HepG2 (cell line): ENCODE data around the gene NRBF2. TPM values are rescaled to one million over a fixed set of nuclear protein-coding genes. Genes with fewer than 3 reads are reported as not detected.

ENCODE experiments used
- ATAC-seq: fragments of 200-7000 bp; cut with Tn5 transposase; 3 replicates; pipeline ENCODE4 v1.9.1; 2020; ENCODE audit warnings: mild to moderate bottlenecking, moderate library complexity
- BruUV-seq: library from RNA; stranded (reverse); fragments of 400-500 nt; replicated peaks from 2 replicates; lab custom pipeline; 2021; lab: Mats Ljungman, UMichigan
- CTCF ChIA-PET: fragments of 300-600 bp; formaldehyde crosslinking; extraction: SDS; loops from one replicate; lab custom pipeline; 2021; ENCODE audit warnings: low total read pairs, inconsistent platforms, low intra/inter-chr PET ratio; lab: Yijun Ruan, JAX
- POLR2A ChIA-PET: fragments of 350-600 bp; sonication (Branson Sonifier 250); formaldehyde crosslinking; loops from one replicate; lab custom pipeline; 2020; ENCODE audit warnings: antibody characterized with exemption, inconsistent platforms; lab: Yijun Ruan, JAX
- DNase-seq: peaks from one replicate; pipeline ENCODE4 v3.0.0-alpha.2; 2015; ENCODE audit warnings: low spot score
- FAIRE-seq: peaks from 3 replicates; lab custom pipeline; 2011; peaks lifted over from hg19 to GRCh38; lab: Jason Lieb, UNC
- H2AFZ ChIP-seq: one replicate; pipeline ENCODE4 v1.6.1; 2011; ENCODE audit warnings: low read length, inconsistent platforms
- H3K27ac ChIP-seq: fragments of 300-600 bp; 3 replicates; pipeline ENCODE4 v1.8.0; 2011; ENCODE audit warnings: mixed run types, mild to moderate bottlenecking, mixed read lengths, low read length, inconsistent platforms; ENCODE audit not compliant: insufficient read depth; ENCODE audit errors: extremely low read length
- H3K27me3 ChIP-seq, 2 experiments: fragments of 200-600 bp in 1 of 2; 2 replicates in 1 of 2; 3 replicates in 1 of 2; pipeline versions ENCODE4 v1.6.0 to v1.8.0; 2011; ENCODE audit warnings: low read length in 2 of 2, mild to moderate bottlenecking in 2 of 2, moderate library complexity in 2 of 2, inconsistent platforms in 1 of 2; ENCODE audit not compliant: insufficient read depth in 2 of 2, control insufficient read depth in 1 of 2
- H3K36me3 ChIP-seq, 2 experiments: fragments of 200-600 bp in 1 of 2; replicated peaks in 1 of 2; 2 replicates in 1 of 2; 3 replicates in 1 of 2; pipeline versions ENCODE4 v1.5.1 to v1.8.0; 2011; ENCODE audit warnings: low read length in 2 of 2, inconsistent platforms in 1 of 2; ENCODE audit not compliant: insufficient read depth in 2 of 2, control insufficient read depth in 1 of 2
- H3K4me1 ChIP-seq: 2 replicates; pipeline ENCODE4 v1.5.1; 2012; ENCODE audit warnings: low read length, inconsistent platforms; ENCODE audit not compliant: insufficient read depth
- H3K4me2 ChIP-seq: 2 replicates; pipeline ENCODE4 v1.6.0; 2011; ENCODE audit warnings: low read depth, low read length, inconsistent platforms
- H3K4me3 ChIP-seq, 3 experiments: fragments of 200-600 bp in 1 of 3; sonication (generic), shearing (Covaris generic) in 1 of 3; replicated peaks in 1 of 3; 2 replicates each; pipeline ENCODE4 v1.5.1; 2011 to 2016; ENCODE audit warnings: low read length in 3 of 3, inconsistent platforms in 2 of 3, low read depth in 2 of 3, mild to moderate bottlenecking in 2 of 3, control low read depth in 1 of 3, mixed read lengths in 1 of 3; ENCODE audit not compliant: insufficient read depth in 1 of 3
- H3K79me2 ChIP-seq: one replicate; pipeline ENCODE4 v1.6.1; 2011; ENCODE audit warnings: low read length, inconsistent platforms; ENCODE audit not compliant: insufficient read depth
- H3K9ac ChIP-seq: 2 replicates; pipeline ENCODE4 v1.6.0; 2011; ENCODE audit warnings: mild to moderate bottlenecking, low read depth, low read length, inconsistent platforms; ENCODE audit not compliant: insufficient read depth
- H3K9me3 ChIP-seq: 2 replicates; pipeline ENCODE4 v1.5.1; 2012; ENCODE audit warnings: mild to moderate bottlenecking, low read length
- H4K20me1 ChIP-seq: 2 replicates; pipeline ENCODE4 v1.6.0; 2011; ENCODE audit warnings: inconsistent platforms, mild to moderate bottlenecking, low read length, moderate library complexity; ENCODE audit not compliant: insufficient read depth
- ARNT ChIP-seq: fragments of 450-650 bp; IDR thresholded peaks from 2 replicates; pipeline ENCODE4 v1.6.1; 2017
- ARNTL ChIP-seq: sonication (generic); formaldehyde crosslinking; IDR thresholded peaks from 2 replicates; pipeline ENCODE4 v1.4.0; 2020; ENCODE audit warnings: mild to moderate bottlenecking, missing genetic modification reagents
- GATA4 ChIP-seq: sonication (generic); IDR thresholded peaks from 2 replicates; pipeline ENCODE4 v1.6.1; 2016; ENCODE audit warnings: antibody characterized with exemption, low read depth, borderline replicate concordance
- GATAD1 ChIP-seq: IDR thresholded peaks from 2 replicates; pipeline ENCODE4 v1.6.1; 2016; ENCODE audit warnings: missing genetic modification reagents, missing compliant biosample characterization
- HNRNPK ChIP-seq: fragments of 200-400 bp; formaldehyde crosslinking; IDR thresholded peaks from 2 replicates; pipeline ENCODE4 v1.6.1; 2018; ENCODE audit warnings: low read length, low read depth, moderate library complexity, mild to moderate bottlenecking; ENCODE audit not compliant: poor library complexity, severe bottlenecking
- NFYC ChIP-seq: IDR thresholded peaks from 2 replicates; pipeline ENCODE4 v1.6.1; 2016; ENCODE audit warnings: missing genetic modification reagents, missing compliant biosample characterization
- NPAS2 ChIP-seq: sonication (generic); formaldehyde crosslinking; IDR thresholded peaks from 2 replicates; pipeline ENCODE4 v1.8.0; 2022; ENCODE audit warnings: mild to moderate bottlenecking, missing genetic modification reagents, borderline replicate concordance
- RBM22 ChIP-seq: fragments of 200-400 bp; formaldehyde crosslinking; optimal IDR thresholded peaks from 2 replicates; pipeline ENCODE3; 2017; ENCODE audit warnings: mild to moderate bottlenecking, low read length, moderate library complexity
- SMARCC2 ChIP-seq: fragments of 450-650 bp; IDR thresholded peaks from 2 replicates; pipeline ENCODE4 v1.6.1; 2017; ENCODE audit warnings: antibody characterized with exemption, mild to moderate bottlenecking
- THYN1 ChIP-seq: sonication (generic); formaldehyde crosslinking; IDR thresholded peaks from 2 replicates; pipeline ENCODE4 v1.8.1; 2023; ENCODE audit warnings: low read depth, mild to moderate bottlenecking, moderate library complexity, missing genetic modification reagents, borderline replicate concordance
- ZNF24 ChIP-seq: fragments of 450-650 bp; IDR thresholded peaks from 2 replicates; pipeline ENCODE4 v1.6.1; 2017; ENCODE audit warnings: antibody characterized with exemption, mild to moderate bottlenecking
- ZNF251 ChIP-seq: sonication (generic); formaldehyde crosslinking; IDR thresholded peaks from 2 replicates; pipeline ENCODE4 v1.9.0; 2021; ENCODE audit warnings: mild to moderate bottlenecking, missing genetic modification reagents
- ZNF598 ChIP-seq: sonication (generic); formaldehyde crosslinking; IDR thresholded peaks from 2 replicates; pipeline ENCODE4 v1.5.1; 2020; ENCODE audit warnings: mild to moderate bottlenecking, missing genetic modification reagents, borderline replicate concordance
- ZNF766 ChIP-seq: sonication (generic); formaldehyde crosslinking; IDR thresholded peaks from 2 replicates; pipeline ENCODE4 v1.5.0; 2020; ENCODE audit warnings: missing genetic modification reagents, borderline replicate concordance
- WGBS: methylation state at CpG from one replicate; pipeline ENCODE4 v1.1.6; 2017; ENCODE audit warnings: low lambda C conversion rate; 5-methylcytosine and 5-hydroxymethylcytosine counted together
- in situ Hi-C: cut with HindIII; loops from 2 replicates; pipeline ENCODE4 v1.10.0; 2017; ENCODE audit warnings: low pct_unique_long_range_greater_than_20kb; ENCODE audit not compliant: extremely low pct_ligation_motif_present
- intact Hi-C: fragments of 100-400 bp; cut with micrococcal nuclease; formaldehyde crosslinking; loops from one replicate; pipeline ENCODE4 v1.10.0; 2022; ENCODE audit not compliant: unreplicated experiment
- polyA plus RNA-seq, 8 experiments: library from polyadenylated mRNA; depleted of rRNA in 3 of 8; stranded (reverse) in 7 of 8; unstranded in 1 of 8; fragments of >200 nt; fragmentation: Illumina TruSeq in 4 of 8; extraction: Trizol in 4 of 8; gene quantifications; 2 replicates each; pipeline versions ENCODE4 v1.2.1 to v1.2.3, GENCODE V29; 2011 to 2016; ENCODE audit warnings: low read depth in 4 of 8, missing spikeins in 1 of 8, mixed read lengths in 1 of 8; ENCODE audit not compliant: insufficient read depth in 1 of 8
- total RNA-seq, 5 experiments: library from RNA; depleted of rRNA; stranded (reverse); fragments of >200 nt; fragmentation: Illumina TruSeq; extraction: Trizol; gene quantifications; 2 replicates each; pipeline ENCODE4 v1.2.3, GENCODE V29; 2016; ENCODE audit warnings: low read depth in 1 of 5
- TF ChIP-seq, protein P1 (sequence below): sonication (generic); formaldehyde crosslinking; IDR thresholded peaks from 2 replicates; pipeline ENCODE4 v1.4.0; 2020; ENCODE audit warnings: missing genetic modification reagents; ENCODE audit errors: not compliant biosample characterization
- TF ChIP-seq, protein P2 (sequence below): sonication (generic); formaldehyde crosslinking; conservative IDR thresholded peaks from 2 replicates; pipeline ENCODE4 v1.5.0; 2020; ENCODE audit warnings: missing genetic modification reagents

NRBF2 gene
- total and polyA plus RNA-seq, 2 of the 13 experiments (the other 11 are each of a cell fraction or from before 2014, with no cell fraction given): 20.0 to 28.4 TPM

DNA sequence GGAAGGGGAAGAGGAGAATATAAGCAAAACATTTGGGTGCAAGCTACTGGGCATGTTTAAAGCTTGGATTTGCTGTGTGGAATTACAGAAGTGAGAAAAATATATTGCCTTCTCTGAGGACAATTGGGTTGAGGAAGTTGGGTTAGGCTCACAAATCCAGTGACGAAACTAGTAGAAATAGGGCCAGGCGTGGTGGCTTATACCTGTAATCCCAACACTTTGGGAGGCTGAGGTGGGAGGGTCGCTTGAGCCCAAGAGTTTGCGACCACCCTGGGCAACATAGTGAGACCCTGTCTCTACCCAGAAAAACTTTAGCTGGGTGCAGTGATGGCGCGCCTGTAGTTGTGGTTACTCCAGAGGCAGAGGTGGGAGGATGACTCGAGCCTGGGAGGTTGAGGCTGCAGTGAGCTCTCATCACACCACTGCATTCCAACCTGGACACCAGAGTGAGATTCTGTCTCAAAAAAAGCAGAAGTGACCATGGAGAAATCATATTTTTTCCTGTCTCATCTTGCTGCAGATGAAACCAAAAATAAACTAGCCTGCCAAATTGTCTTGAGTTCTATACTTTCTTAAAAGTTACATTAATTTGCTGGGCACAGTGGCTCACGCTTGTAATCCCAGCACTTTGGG lies 22.4 kb downstream of the NRBF2 start:
- FAIRE-seq (no peak), DNase-seq (no peak), ATAC-seq (no peak)
- in situ Hi-C loops (loop anchor here (5.0 kb wide), 1 partner anchor 558 kb away; no protein-coding TSS in a partner anchor), intact Hi-C loops (loop anchor here (5.0 kb wide), 1 partner anchor 543 kb away; no protein-coding TSS in a partner anchor)
- H3K9ac ChIP-seq: no peak overlapping the region
- peaks cover 4% of the 10 kb centered on the region; the same call in 1 of the 2 replicates for H4K20me1 ChIP-seq
- no peaks in the 10 kb centered on the region for H3K4me1 ChIP-seq
- TF ChIP-seq ZNF598 (CRISPR knock-in tag): no peak
- no peak for TF ChIP-seq ZNF251 (CRISPR knock-in tag)
- TF ChIP-seq ZNF766 (CRISPR knock-in tag): no peak
- peak; percentile 38 for TF ChIP-seq RBM22
- no peak for TF ChIP-seq NFYC
- no peak for TF ChIP-seq ZNF24
- no peak for TF ChIP-seq ARNT
- H2AFZ ChIP-seq: no peak overlapping the region
- no peaks in the 10 kb centered on the region for H3K79me2 ChIP-seq
- BruUV-seq: no TSS peak
- ChIA-PET POLR2A (no interaction called here), CTCF (no interaction called here)
- no peaks in the 10 kb centered on the region for H3K9me3 ChIP-seq
- H3K27me3 ChIP-seq: no peaks in the 10 kb centered on the region; a peak in 1 of 5 replicates
- no peak overlapping the region for H3K27ac ChIP-seq
- no peak overlapping the region for H3K4me3 ChIP-seq
- H3K4me2 ChIP-seq: no peak overlapping the region
- over 99% methylated on average over 8 of the region's 8 CpGs for WGBS
- peaks cover 10 to 38% of the 10 kb centered on the region in 2 experiments; a peak in 4 of 5 replicates for H3K36me3 ChIP-seq

DNA sequence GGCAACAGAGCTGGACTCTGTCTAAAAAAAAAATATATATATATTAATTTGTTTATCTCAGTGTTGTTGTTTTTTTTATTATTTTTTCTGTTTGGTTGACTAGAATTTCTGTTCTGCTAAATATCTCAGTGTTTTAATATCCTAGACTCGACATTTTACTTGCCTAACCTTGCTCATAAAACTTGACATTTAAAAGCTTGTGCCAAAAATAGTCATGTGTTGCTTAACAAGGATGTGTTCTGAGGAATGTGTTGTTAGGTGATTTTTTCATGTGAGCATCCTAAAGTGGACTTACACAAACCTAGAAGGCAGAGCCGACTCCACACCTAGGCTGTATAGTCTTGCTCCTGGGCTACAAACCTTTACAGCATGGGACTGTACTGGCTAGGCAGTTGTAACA lies 23.1 kb downstream of the NRBF2 start:
- FAIRE-seq (no peak), DNase-seq (no peak), ATAC-seq (no peak)
- ChIA-PET POLR2A (no interaction called here), CTCF (interaction anchor here (3.4 kb wide), 1 partner anchor 562 kb away, joined by 22 read pairs; no protein-coding TSS in a partner anchor)
- Histone ChIP-seq H2AFZ (no peak overlapping the region), H3K9me3 (no peaks in the 10 kb centered on the region), H3K4me3 (no peak overlapping the region), H3K27me3 (no peaks in the 10 kb centered on the region; a peak in 1 of 5 replicates), H3K79me2 (no peaks in the 10 kb centered on the region), H3K27ac (no peak overlapping the region), H3K4me1 (no peaks in the 10 kb centered on the region), H4K20me1 (peaks cover 4% of the 10 kb centered on the region; the same call in 1 of the 2 replicates), H3K36me3 (peaks cover 8 to 34% of the 10 kb centered on the region in 2 experiments; a peak in 4 of 5 replicates), H3K4me2 (no peak overlapping the region), H3K9ac (no peak overlapping the region)
- 88% methylated on average over 2 of the region's 2 CpGs for WGBS
- no TSS peak for BruUV-seq
- in situ Hi-C loops: loop anchor here (5.0 kb wide), 1 partner anchor 559 kb away; no protein-coding TSS in a partner anchor
- intact Hi-C loops: loop anchor here (5.0 kb wide), 1 partner anchor 544 kb away; no protein-coding TSS in a partner anchor
- TF ChIP-seq GATA4: no peak
- TF ChIP-seq, protein P1, sequence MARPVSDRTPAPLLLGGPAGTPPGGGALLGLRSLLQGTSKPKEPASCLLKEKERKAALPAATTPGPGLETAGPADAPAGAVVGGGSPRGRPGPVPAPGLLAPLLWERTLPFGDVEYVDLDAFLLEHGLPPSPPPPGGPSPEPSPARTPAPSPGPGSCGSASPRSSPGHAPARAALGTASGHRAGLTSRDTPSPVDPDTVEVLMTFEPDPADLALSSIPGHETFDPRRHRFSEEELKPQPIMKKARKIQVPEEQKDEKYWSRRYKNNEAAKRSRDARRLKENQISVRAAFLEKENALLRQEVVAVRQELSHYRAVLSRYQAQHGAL (CRISPR knock-in tag): no peak
- TF ChIP-seq HNRNPK: no peak
- no peak for TF ChIP-seq THYN1 (CRISPR knock-in tag)
- no peak for TF ChIP-seq SMARCC2
- TF ChIP-seq ARNTL (CRISPR knock-in tag): no peak
- TF ChIP-seq, protein P2, sequence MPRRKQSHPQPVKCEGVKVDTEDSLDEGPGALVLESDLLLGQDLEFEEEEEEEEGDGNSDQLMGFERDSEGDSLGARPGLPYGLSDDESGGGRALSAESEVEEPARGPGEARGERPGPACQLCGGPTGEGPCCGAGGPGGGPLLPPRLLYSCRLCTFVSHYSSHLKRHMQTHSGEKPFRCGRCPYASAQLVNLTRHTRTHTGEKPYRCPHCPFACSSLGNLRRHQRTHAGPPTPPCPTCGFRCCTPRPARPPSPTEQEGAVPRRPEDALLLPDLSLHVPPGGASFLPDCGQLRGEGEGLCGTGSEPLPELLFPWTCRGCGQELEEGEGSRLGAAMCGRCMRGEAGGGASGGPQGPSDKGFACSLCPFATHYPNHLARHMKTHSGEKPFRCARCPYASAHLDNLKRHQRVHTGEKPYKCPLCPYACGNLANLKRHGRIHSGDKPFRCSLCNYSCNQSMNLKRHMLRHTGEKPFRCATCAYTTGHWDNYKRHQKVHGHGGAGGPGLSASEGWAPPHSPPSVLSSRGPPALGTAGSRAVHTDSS (CRISPR knock-in tag): no peak
- no peak for TF ChIP-seq NPAS2
- no peak for TF ChIP-seq GATAD1 (CRISPR knock-in tag)
